ENCODE data around the gene HOXD10.
A peak's percentile ranks its signal among the peaks of the same experiment; 100 is the strongest.

The HOXD10 gene

GRCh38 chr2:176118601-176119339 lies 2.2 kb downstream of the HOXD10 start:
- no peak overlapping the region for H3K4me3 ChIP-seq (ENCODE audit: low read length)
- peak; percentile 22 for DNase-seq (ENCODE audit: low read depth)
- peak; percentile 34 for TF ChIP-seq CTCF (IDR thresholded peaks at IDR 0.05; ENCODE audit: insufficient read depth, low read depth, low read length, missing control alignments)

- no peak for TF ChIP-seq CTCF (IDR thresholded peaks at IDR 0.05; ENCODE audit: insufficient read depth, low read depth, low read length, missing control alignments)
- DNase-seq (ENCODE audit: low read depth), result no peak
- H3K4me3 ChIP-seq (ENCODE audit: low read length), result no peak overlapping the region
Measured at GRCh38 chr2:176120364-176121189, 4.0 kb downstream of the HOXD10 start.

GRCh38 chr2:176121190-176122051 lies 4.8 kb downstream of the HOXD10 start:
- H3K4me3 ChIP-seq (ENCODE audit: low read length), result no peak overlapping the region
- TF ChIP-seq CTCF (IDR thresholded peaks at IDR 0.05; ENCODE audit: insufficient read depth, low read depth, low read length, missing control alignments), result no peak
- no peak for DNase-seq (ENCODE audit: low read depth)

GRCh38 chr2:176122052-176122682 lies 5.6 kb downstream of the HOXD10 start:
- TF ChIP-seq CTCF (IDR thresholded peaks at IDR 0.05; ENCODE audit: insufficient read depth, low read depth, low read length, missing control alignments), result no peak
- no peak overlapping the region for H3K4me3 ChIP-seq (ENCODE audit: low read length)
- no peak for DNase-seq (ENCODE audit: low read depth)

- TF ChIP-seq CTCF (IDR thresholded peaks at IDR 0.05; ENCODE audit: insufficient read depth, low read depth, low read length, missing control alignments), result no peak
- no peak within 1 kb of the TSS for H3K4me3 ChIP-seq (ENCODE audit: low read length)
- DNase-seq (ENCODE audit: low read depth), result no peak
Measured at GRCh38 chr2:176122683-176123410, 6.3 kb downstream of the HOXD10 start, which contains the start of gene HOXD9. TSS of gene HOXD9 (plus strand) at chr2:176122719. CDS start at chr2:176122769, 50 bp downstream.

All from epithelial cell of esophagus (primary cell).